ENCODE results near the gene DOK7.

DOK7 gene

DNA sequence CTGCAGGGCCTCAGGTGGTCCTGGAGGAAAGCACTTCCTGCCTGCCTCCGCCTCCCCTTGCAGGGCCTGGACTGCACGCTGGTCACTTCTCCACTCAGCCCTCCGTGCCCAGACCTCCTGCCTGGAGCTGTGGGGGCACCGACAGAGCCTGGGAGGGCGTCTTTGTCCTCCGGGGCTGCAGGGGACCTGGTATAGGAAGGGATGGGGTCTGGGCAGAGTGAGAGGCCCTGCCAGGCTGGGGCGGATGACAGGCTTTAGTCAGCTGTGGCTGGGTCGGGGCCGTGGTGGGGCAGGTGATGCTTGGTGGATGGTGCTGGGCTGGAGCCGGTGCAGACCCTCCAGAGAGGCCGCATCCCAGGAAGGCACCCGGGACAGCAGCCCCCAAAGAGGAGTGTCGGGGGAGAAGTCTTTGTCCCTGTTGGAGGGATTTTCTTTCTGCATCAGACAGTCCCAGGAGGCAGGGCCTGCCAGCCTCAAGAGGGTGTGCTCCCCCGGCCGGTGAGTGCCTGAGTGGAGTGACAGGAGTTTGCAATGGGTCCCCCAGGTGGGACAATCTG lies 1.3 kb downstream of the DOK7 start:
- DNase-seq = no peak

DNA sequence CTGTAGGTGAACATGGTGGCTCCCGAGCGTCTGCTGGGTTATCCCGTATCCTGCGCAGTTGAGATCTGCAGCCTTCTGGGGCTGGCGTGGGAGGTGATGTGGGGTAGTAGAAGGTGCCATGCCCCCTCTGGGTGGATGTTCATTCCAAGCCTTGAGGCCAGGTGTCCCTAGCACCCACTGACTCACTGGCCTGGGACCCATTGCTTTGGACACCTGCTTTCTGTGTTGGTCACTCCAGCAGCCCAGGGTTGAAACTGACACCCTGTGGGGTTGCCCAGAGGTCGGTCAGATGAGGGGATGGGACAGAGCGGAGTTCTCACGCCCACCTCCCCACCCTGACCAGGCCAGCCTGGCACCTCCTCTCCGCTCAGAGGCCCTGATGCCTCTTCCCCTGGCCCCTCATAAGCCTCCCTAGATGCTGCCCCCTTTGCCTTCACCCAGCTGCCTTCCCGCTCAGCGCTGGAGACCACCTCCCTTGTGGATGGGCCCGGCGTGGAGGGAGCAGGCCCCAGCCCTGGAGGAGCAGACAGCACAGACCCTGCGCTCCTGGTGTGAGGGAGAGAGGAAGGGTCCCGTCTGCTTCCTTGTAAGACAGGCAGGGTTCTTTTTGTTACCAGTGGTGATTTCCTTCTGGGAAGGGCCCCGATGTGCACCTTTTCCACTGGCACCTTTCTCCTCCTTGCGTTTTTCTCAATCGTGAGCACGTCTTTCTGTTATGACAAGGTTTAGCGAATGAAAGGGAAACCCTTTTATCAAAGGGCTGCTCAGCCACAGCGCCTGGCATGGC lies 2.0 kb downstream of the DOK7 start:
- DNase-seq = no peak

DNA sequence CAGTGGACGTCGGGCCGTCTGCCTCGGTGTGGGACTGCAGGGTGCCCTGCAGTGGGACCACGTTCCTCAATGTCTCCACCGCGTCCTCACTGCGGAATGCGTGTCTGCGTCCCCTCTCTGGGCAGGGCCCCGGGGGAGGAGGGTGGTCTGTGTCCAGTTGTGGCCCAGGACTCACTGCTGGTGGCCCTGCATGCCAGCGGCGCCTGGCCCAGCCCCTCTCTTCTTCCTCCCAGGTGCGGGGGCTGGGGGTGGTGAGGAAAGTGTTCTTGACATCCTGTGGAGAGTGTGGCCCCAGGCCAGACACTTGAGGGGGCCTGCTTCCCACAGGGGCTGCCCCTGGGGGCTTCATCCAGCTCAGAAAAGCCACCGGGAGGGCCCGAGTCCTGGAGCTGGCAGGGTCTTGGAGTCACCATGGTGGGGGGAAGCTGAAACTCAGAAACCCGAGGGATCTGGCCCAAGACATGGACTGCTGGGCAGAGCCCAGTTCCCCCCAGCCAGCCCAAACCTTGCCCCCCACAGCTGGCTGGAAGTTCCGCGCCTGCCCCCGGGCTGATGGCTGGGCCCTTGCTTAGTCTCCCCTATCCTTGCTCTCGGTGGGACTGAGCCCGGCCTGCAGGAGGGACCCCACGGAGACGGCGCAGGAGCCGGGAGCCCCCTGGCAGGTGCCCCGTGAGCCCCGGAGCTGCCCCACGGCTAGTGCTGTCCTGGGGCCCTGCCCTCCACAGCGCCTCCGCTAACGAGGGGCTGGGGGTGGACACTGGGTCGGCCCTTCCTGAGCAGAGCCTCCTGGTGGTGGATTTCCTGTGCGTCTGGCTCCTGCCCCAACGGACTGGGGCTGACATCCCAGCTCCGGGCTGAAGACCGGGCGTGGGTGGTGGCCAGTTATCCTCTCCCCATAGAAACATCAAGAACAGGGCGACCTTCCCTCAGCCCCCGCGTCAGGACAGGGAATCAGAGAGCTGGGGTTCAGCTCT lies 2.9 kb downstream of the DOK7 start:
- DNase-seq = no peak

DNA sequence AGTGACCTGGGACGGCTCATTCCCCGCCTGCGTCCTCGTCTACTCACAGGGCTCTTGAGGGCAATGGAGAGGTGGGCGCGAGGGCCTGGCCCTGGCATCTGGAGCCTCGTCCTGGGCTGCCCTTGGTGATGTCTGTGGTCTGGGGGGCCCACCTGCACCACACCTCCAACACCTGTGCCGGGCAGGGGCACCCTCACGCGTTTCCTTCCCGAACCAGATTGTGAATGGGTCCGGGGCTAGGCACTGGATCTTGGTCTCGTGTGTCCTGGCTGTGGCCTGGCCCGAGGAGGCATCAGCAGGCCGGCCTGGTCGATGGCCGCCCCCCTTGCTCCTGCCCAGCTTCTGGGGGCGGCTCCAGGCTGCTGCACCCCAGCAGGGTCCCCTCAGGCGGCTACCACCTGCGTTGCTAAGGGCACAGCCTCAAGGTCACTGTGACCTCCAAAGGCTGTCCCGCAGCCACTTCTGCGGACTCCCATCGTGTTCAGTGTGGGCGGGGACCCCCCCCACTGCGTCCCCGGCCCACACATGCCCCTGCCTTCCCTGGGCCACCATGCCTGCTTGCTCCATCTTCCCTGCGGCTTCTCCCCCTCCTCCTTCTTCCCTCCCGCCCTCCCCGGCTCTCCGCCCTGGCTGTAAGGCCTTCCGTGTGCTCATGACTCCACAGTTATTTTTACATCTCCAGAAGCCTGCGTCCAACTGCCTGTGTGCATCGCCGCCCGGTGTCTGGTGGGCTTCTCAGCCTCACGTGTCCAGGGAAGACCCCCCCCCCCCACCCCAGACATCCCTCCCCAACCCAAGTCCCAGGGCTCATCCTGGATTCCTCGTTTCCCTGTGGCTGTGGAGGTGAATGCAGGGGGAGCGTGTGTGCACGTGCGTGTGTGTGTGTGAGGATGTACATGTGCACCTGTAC lies 3.8 kb downstream of the DOK7 start:
- no peak for DNase-seq

DNA sequence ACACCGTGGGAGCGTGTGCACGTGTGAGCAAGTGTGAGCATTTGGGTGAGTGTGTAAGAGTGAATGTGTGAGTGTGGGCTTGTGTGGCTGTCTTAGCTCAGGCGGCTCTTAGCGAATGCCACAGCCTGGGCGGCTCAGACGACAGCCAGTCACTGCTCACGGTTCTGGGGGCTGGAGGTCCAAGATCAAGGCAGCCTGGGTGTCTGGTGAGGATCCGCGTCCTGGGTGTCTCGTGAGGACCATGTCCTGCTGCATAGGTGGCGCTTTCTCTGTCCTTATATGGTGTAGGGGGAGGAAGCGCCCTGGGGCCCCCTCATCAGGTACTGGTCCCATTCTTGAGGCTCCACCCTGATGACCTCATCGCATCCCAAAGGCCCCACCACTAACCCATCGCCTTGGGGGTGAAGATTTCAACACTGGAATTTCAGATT lies 4.5 kb downstream of the DOK7 start:
- no peak for DNase-seq

DNA sequence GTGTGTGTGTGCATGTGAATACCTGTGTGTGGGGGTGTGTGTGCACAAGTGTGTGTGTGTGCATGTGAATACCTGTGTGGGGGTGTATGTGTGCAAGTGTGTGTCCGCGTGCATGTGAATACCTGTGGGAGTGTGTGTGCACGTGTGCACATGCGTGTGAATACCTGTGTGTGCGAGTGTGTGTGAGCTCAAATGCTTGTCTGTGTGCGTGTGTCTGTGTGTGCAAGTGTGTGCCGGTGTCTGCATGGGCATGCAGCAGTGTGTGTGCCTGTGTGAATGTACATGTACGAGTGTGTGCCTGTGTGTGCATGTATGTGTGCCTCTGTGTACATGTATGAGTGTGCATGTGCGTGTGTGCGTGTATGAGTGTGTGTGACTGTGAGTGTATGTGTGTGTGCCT lies 5.0 kb downstream of the DOK7 start:
- DNase-seq = no peak

DNA sequence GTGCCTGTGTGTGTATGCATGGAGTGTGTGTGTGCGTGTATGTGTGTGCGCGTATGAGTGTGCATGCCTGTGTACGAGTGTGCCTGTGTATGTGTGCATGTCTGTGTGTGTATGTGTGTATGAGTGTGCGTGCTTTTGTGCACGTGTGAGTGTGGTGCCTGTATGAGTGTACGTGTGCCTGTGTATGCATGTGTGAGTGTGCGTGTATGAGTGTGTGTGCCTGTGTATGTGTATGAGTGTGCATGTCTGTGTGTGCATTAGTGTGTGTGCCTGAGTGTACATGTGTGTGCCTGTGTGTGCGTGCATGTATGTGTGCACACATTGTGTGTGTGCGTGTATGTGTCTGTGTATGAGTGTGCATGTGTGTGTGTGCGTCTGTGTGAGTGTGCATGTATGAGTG lies 5.7 kb downstream of the DOK7 start:
- no peak for DNase-seq

DNA sequence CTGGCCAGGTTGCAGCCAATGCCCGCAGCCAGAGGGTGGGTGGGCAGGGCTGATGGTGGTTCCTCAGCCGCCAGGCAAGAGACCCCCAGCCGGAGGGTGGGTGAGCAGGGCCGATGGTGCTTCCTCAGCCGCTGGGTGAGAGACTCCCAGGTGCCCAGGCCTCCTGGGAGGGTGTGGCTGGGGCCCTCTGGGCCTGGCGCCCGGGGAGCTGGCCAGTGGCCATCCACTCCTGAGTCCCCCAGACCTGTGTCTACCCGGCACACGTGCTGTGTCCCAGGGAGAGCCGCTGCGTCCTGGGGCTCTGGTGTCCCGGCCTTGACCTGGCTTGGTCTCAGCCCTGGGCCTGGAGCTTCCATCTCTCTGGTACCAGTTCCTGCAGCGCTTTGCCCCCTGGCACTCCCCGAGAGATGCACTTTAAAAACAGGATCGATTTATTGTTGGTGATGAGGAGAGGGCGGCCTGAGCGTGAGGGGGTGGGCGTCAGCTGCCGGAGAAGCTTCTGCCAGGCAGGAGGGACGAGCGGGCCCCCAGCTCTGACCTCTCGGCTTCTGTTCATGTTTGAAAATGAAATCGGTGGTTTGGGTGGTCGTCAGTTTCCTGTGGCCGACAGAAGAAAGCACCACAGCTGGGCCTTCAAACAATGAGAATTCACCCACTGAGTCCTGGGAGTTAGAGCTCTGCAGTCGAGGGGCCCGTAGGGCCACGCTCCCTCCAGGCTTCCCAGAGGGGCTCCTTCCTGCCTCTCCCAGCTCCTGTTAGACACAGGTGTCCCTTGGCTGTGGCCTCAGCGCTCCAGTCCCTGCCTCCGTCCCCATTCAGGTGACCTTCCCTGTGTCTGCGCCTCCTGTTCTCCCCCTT lies 6.5 kb downstream of the DOK7 start:
- no peak for DNase-seq

DNA sequence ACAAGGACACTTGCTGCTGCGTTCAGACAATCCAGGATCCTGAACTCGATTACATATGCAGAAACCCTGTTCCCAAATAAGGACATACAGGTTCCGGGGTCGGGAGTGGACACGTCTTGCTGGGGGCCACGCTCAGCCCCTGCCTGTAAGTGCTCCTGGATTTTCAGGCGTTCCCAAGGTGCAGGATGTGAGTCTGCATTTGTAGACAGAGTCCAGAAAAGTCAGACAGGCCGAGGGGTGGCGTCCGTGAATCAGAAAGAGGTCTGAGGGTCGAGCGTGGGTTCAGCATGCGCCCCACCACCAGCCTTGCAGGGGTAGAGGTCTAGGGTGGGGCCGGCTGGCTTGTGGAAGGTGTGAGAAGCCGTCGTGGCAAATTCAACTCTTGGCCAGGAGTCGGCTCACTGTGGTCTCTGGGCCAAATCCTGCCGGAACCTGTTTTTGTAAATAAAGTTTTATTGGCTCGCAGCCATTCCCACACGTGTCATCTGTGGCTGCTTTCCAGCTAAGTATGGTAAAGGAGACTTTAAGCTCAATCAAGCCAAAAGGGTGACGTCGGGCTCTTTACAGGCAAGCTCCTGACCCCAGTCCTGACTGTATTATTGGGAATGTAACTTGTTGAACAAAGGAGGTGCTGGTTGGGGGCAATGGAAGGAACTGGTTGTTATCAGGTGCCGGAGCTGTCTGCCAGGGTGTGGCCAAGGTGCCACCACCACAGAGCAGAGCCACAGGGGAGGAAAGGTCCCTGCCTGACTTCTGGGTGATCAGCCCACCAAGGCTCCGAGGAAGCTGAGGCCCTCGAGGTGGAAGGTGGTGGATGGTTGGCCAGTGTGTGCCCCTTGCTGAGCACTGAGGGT lies 7.4 kb downstream of the DOK7 start:
- DNase-seq = no peak

DNA sequence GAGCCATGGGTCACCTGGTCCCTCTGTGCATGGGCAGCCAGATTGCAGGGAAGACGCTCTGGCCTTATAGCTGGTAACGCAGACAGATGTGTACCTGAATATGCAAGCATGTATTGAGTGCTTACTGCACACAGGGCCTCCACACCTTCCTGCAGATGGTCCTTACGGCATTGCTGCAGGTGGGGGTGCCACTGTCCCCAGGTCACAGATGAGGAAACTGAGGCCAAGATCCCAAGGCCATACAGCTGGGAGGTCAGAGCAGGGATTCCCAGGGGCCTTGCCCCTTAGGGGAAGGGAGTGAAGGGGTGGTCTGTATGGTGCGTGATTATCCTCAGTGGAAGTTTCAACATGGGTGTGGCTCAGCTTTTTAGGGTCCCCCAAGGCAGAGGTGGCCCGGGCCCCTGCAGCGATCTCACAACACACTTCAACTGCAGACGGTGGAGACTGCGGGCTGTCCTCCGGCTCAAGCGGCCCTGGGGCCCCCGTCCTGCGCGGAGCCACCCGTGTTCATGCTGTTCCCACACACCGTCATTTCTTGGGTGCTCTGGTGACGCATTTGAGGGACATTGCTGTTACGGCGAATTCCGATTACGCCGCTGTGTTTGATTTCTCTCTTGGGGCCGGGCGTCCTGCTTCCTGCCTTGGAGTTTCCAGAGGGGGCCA lies 8.1 kb downstream of the DOK7 start:
- no peak for DNase-seq

DNA sequence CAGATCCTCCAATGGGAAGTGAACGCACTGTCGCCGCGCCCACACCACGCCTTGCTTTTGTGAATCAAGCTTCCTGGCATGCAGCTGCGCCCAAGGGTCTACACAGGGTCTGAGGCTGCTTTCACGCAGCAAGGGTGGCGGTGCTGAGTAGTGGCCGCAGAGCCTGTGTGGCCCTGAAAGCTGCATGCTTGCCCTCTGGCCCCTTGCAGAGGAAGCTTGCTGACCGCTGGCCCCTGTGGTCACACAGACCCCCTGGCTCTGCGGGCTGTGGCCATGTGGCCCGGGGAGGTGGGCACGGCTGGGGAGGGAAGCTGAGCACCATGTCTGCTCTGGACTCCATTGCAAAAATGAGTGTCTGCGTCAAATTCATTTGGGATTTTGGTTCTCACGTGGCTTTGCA lies 8.8 kb downstream of the DOK7 start:
- no peak for DNase-seq

DNA sequence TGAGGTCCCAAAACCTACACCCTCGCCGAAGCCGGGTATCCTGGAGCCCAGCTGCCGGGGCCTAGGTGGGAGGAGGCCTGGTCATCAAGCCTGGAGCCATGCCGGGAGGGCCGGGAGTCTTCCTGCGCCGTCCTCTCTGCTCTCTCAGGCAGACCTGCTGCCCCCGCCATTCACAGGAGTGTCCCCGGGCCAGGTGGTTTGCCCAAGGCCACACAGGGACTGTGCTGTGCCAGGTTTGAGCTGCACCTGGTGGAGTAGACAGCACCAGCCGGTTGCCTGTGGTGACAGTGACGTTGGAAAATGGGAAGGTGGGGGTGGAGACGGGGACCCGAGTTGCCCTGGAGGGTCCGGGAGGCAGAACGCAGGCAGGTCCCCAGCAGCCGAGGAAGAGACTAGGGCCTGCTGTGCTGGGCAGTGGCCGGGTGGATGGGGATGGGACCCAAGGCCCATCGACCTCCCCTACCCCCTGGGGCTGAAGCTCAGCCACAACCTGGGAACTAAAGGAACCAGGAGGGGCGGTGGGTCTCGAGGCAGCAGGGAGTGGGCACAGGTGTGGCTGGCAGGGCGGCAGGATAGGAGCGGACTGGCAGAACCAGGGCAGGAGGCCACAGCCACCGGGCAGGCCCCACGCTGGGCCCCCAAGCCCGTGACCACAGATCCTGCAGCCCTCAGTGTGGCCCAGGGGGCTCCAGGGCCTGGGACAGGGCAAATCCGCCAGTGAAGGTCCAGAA lies 9.5 kb downstream of the DOK7 start:
- no peak for DNase-seq

DNA sequence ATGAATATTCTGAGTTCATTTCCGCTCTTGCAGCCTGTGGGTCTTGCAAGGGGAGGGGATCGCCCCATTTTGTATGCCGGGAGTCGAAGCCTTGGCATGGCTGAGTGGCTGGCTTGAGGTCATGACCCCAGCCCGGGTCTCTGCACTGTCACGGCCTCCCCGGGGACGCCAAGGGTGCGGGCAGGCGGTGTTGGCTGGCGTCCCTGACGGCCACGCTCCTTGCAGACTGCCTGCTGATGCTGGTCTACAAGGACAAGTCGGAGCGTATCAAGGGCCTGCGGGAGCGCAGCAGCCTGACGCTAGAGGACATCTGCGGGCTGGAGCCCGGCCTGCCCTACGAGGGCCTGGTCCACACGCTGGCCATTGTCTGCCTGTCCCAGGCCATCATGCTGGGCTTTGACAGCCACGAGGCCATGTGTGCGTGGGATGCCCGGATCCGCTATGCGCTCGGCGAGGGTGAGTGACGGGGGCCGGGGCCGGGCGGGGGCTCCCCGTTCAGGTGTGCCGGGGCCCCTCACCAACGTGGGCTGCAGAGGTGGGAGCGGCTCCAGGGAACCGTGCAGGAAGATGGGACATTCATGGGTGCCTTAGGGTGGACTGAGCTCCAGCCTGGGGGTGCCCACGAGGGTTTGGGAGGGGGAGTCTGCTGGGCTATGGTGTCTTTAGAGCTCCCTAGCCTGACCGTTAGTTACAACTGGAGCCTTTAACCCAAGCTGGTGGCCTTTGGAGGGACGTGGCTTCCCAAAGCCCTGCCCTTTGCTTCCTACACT lies 10.3 kb downstream of the DOK7 start:
- DNase-seq = no peak

DNA sequence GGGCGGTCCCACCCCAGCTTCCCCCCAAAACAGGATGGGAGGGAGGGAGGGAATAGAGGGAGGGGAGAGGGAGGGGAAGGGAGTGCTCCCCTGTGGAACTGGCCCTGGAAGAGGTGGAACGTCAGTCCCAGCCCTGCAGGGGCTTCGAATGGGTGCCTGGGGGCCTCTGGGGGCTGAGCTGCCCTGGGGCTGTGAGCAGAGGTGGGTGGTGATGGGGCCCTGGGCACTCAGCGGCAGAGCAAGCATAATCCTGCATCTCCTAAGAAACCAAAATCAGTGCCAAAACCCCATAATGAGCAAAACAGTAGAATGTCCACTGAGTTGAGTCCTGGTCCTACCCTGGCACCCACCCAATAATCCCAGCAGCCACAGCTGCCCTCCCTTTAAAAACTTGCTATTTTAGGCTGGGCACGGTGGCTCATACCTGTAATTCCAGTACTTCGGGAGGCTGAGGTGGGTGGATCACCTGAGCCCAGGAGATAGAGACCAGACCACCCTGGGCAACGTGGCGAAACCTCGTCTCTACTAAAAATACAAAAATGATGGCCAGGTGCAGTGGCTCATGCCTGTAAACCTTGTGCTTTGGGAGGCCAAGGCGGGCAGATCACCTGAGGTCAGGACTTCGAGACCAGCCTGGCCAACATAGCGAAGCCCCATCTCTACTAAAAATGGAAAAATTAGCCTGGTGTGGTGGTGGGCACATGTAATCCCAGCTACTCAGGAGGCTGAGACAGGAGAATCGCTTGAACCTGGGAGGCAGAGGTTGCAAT lies 11.1 kb downstream of the DOK7 start:
- no peak for DNase-seq

DNA sequence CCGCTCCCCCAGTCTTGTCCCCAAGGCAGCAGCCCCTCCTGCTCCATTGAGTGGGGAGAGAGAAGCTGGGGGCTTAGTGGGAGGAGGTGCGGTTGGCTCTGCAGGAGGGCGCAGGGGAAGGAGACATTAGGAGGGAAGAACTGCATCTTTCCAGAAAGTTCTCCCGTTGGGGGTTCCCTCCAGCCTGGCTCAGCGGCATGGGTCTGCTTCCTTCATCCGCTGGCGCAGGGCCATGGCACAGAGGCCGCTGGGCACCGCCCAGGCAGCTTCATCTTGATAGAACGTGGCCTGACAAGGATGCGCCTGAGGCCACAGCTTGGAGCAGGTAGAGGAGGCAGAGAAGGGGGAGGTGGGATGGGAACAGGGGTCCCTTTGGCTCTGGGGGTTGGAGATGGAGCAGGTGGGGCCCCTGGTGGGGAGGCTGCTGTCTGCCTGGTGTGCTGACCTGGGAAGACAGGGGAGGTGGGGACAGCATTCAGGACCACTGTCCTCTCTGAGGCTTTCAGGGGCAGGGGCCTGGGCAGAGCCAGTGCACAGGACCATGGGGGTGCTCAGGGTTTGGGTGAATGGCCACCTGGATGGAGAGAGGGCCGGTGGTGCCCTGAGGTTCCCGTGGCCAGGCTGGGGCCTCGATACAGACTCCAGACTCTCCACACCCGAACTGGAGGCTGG lies 12.1 kb downstream of the DOK7 start:
- no peak for DNase-seq

DNA sequence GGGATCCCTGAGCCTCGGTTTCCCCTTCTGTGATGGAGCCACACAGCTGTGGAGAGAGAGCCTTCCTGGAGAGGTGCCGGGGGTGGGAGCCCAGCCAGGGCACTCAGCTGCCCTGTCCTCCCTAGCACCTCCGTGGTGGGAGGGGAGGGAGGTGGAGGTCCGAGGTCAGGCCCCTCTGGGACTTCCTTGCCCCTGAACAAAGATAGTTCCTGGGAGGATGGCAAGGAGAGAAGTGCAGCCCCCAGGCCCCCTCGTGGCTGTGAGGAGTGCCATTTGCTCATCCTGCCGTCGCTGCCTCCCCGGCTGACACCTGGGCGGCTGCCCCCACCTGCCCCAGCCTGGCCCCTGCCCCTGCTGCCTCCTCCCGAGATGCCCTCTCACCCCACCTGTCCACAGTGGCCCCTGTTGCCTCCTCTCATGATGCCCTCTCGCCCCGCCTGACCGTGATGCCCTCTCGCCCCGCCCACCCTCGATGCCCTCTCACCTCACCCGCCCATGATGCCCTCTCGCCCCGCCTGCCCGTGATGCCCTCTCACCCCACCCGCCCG lies 12.7 kb downstream of the DOK7 start:
- DNase-seq = no peak

DNA sequence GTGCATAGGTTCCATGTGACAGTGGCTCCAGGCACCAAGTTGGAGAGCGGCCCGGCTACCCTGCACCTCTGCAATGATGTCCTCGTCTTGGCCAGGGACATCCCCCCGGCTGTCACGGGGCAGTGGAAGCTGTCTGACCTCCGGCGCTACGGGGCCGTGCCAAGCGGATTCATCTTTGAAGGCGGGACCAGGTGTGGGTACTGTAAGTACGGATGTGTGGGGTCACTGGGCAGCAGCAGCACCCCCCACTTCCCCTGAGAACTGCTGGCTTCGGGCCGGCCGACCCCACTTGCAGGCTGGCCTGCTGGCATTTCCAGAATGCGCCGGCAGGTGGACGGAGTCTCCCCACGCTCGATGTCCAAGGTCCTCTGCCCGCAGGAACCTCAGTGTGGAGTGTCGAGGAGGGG lies 13.2 kb downstream of the DOK7 start:
- no peak for DNase-seq

Measured in NCI-H774 (cell line).